Stimulated activated effector memory CD8-positive, alpha-beta T cell treated with anti-CD3 and anti-CD28 coated beads, Interleukin-12 subunit alpha, Interleukin-12 subunit beta, amount 100 ng/mL, for 72 hours (primary cell): ENCODE measurements around the gene PLA2G4E.

Experiments
- ATAC-seq: fragments of 150-1000 bp; cut with Tn5 transposase; 2 replicates; pipeline ENCODE4 v1.10.0; 2021
- DNase-seq, 2 donors: peaks; one replicate each; pipeline ENCODE4 v3.0.0; 2021 to 2022; ENCODE audit warnings: low spot score in 2 of 2
- H3K27ac Mint-ChIP-seq: one replicate; pipeline ENCODE4 v1.8.0; 2022; ENCODE audit warnings: mild to moderate bottlenecking, mixed read lengths
- H3K36me3 Mint-ChIP-seq: one replicate; pipeline ENCODE4 v1.8.0; 2022; ENCODE audit warnings: mild to moderate bottlenecking, mixed read lengths
- H3K4me1 Mint-ChIP-seq: one replicate; pipeline ENCODE4 v1.8.0; 2022; ENCODE audit warnings: mixed read lengths
- H3K4me3 Mint-ChIP-seq: one replicate; pipeline ENCODE4 v1.8.0; 2022; ENCODE audit warnings: mild to moderate bottlenecking, mixed read lengths
- H3K9me3 Mint-ChIP-seq: one replicate; pipeline ENCODE4 v1.8.0; 2022; ENCODE audit warnings: mixed read lengths

PLA2G4E gene

DNA sequence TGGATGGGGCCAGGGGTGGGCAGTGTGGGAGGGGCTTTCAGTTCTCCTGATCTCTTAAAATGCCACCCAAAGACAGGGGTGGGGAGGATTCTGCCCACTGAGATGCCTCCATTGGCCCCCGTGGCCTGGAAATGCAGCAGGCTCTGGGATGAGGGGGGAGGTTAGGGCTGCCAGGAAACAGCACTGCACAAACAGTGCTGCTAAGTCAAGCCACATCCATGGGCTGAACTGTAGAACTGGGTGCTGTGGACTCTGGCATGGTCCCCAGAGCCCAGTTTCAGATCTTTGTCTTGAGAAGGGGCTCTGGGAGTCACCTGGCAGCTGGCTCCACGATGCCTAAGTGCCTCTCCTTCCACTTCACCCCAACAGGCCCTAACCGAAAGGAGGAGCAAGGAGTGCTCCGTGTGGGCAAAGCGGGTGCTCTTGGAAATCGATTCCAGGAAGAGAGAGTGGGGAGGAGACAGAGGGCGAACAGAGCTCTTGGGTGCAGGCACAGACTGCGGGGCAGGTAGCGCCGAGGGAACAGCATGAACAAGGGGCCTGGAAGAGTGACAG lies 7.8 kb downstream of the PLA2G4E start:
- no peak for ATAC-seq
- Mint-ChIP-seq H3K4me1 (peaks cover 29% of the 10 kb centered on the region), H3K36me3 (no peaks in the 10 kb centered on the region), H3K4me3 (no peak overlapping the region), H3K9me3 (no peaks in the 10 kb centered on the region), H3K27ac (no peak overlapping the region)
- no peak for DNase-seq

DNA sequence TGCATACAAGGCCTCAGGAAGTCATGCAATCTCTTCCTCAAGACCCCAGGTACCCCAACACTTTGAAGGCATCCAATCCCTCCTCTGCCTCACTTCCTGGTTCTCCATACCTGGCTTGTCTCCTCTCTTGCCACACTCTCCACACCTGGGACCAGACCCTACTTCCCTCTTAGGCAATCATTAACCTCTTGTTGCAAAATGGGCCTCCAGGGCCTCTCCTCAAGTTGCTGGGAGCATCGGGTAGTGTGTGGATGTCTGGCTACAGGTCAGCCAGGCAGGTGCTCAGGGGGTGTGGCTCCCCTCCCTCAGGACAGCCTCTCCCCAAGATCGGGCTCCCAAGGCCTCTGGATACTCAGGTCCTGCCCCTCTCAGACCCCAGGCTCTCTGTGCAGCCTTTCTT lies 8.6 kb downstream of the PLA2G4E start:
- peaks cover 34% of the 10 kb centered on the region for H3K4me1 Mint-ChIP-seq
- H3K27ac Mint-ChIP-seq: peak overlapping the region; percentile 64
- ATAC-seq (no peak), DNase-seq (no peak)
- no peak overlapping the region for H3K4me3 Mint-ChIP-seq
- no peaks in the 10 kb centered on the region for H3K9me3 Mint-ChIP-seq
- H3K36me3 Mint-ChIP-seq: no peaks in the 10 kb centered on the region

DNA sequence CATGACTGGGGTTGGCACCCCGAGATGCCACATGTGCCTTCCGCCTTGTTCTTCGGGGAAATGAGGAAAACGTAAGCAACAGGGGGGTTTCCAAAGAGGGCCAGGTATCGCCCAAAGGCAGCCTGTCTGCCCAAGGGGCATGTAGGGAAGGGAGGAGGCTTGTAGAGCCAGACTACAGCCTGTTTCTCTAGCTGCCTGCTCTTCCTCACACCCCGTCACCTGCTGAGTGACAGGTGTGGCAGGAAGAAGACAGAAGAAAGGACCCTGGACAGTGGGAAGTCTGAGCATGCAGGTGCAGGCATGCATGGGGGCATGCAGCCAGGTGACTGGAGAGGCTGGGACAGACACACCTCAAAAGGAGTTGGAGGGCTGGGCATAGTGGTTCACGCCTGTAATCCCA lies 9.8 kb downstream of the PLA2G4E start:
- no peaks in the 10 kb centered on the region for H3K36me3 Mint-ChIP-seq
- no peaks in the 10 kb centered on the region for H3K9me3 Mint-ChIP-seq
- peaks cover 36% of the 10 kb centered on the region for H3K4me1 Mint-ChIP-seq
- H3K27ac Mint-ChIP-seq: peak overlapping the region; percentile 85
- H3K4me3 Mint-ChIP-seq: no peak overlapping the region
- DNase-seq (no peak), ATAC-seq (no peak)

DNA sequence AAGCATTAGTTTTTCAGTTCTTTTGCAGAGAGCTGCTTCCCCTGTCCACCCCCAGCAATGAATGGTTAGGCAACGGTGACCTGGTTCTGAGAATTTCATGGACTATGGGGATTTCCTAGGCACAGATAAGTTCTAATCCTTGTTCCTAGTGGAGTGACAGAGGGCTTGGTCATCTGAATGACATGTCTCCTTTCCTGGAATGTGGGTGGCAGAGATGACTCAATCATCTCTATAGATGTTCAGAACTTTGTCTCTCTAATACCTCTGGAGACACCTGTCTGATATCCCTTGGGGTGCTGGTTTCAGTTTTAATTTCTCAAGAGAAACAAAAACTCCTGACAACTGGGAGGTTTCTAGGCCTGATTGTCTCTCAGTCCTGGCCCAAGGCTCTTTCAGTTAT lies 10.4 kb downstream of the PLA2G4E start:
- Mint-ChIP-seq H3K27ac (peak overlapping the region; percentile 85), H3K4me3 (no peak overlapping the region), H3K4me1 (peaks cover 36% of the 10 kb centered on the region), H3K9me3 (no peaks in the 10 kb centered on the region), H3K36me3 (no peaks in the 10 kb centered on the region)
- DNase-seq (no peak), ATAC-seq (peak; percentile 69)

DNA sequence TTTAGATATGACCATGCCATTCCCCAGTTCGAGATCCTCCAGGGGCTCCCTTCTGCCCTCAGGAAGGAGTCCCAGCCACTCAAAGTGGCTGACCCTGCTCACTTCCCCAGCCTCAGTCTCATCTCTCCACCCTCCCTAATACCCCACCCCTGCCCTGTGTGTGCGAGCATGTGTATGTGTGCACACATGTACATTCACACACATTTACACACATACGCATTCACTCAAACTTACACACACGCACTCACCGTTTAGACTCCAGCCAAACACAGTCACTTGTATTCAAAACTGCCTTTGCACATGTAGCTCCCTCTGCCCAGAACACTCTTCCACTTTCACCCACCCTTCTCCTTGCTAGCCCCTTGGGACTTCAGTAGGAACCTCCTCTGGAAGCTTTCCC lies 11.4 kb downstream of the PLA2G4E start:
- Mint-ChIP-seq H3K4me3 (no peak overlapping the region), H3K36me3 (no peaks in the 10 kb centered on the region), H3K4me1 (peaks cover 36% of the 10 kb centered on the region), H3K9me3 (no peaks in the 10 kb centered on the region), H3K27ac (peak overlapping the region; percentile 30)
- ATAC-seq (no peak), DNase-seq (no peak)

DNA sequence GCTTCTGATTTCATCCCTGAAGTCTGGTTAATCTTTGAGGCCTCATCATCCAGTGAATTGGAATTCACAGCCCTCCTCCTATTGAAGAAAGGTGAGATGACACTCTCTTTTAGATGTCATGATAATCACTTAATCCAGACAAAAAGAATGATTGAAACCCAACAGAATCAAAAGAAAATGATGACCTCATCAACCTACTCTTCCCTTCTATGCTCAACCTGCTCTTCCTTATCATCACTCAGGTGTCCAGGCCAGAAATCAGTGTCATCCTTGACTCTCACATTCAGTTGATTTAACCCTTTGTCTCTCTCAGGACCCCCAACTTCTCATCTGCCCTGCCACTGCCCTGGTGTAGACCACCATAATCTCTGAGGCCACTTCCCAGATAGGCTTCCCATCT lies 11.8 kb downstream of the PLA2G4E start:
- Mint-ChIP-seq H3K27ac (peak overlapping the region; percentile 30), H3K4me3 (no peak overlapping the region), H3K9me3 (no peaks in the 10 kb centered on the region), H3K36me3 (no peaks in the 10 kb centered on the region), H3K4me1 (peaks cover 36% of the 10 kb centered on the region)
- no peak for DNase-seq
- no peak for ATAC-seq

DNA sequence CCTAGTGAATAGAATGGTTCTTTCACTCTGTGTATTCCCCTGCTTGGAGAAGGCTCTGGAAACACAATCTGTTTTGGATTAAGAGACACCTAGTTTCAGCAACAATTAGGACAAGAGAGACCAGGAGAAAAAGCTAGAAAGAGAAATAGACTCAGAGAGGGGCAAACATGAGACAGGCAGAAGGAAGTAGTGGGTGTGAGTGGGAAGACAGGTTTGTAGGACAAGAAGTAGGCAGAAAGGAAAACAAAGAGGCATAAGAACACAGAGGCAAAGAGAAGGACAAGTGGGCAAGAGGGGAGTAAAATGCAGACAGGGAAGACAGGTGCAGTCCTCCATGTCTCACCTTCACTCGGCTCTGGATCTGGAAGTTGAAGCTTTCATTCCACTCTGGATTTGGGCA lies 13.5 kb downstream of the PLA2G4E start:
- Mint-ChIP-seq H3K36me3 (no peaks in the 10 kb centered on the region), H3K9me3 (no peaks in the 10 kb centered on the region), H3K4me3 (no peak overlapping the region), H3K27ac (no peak overlapping the region), H3K4me1 (peaks cover 35% of the 10 kb centered on the region)
- no peak for DNase-seq
- no peak for ATAC-seq

DNA sequence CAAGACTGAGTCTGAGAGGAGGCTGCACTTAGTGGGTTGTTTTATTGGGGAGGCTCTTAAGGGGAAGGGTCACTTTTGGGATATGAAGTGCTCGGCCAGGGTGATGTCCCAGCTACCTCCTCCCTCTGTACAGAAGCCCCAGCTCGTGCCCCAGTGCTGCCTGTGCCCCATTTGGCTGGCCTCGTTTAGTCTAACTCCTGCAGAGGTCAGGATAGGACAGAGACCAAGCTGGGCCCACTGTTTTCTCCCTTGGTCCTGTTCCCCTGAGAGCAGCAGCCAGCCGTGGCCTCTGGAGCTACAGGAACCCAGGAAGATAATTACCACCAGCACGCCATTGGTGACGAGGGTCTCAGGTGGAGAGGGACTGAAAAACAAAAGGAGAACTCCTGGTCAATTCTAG lies 18.5 kb downstream of the PLA2G4E start:
- Mint-ChIP-seq H3K4me3 (no peak overlapping the region), H3K36me3 (no peaks in the 10 kb centered on the region), H3K4me1 (peaks cover 13% of the 10 kb centered on the region), H3K27ac (no peak overlapping the region), H3K9me3 (no peaks in the 10 kb centered on the region)
- no peak for DNase-seq
- no peak for ATAC-seq

DNA sequence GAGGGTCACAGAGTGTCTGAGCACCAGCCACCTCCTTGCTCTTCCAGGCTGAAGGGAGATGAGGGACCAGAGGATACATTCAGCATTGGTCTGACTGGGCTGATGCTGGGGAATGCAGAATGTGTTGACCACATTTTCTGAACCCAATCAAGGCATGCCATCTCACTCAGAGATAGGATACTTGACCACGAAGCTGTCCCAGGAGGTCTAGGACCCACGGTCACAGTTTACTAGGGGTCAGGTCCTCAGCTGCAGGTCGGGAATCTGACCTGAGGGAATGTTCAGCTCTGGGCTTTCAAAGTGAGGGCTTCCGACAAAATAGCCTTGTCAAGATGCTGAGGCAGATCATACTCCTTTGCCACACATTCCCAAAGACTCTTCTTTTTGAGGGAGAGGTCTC lies 19.6 kb downstream of the PLA2G4E start:
- ATAC-seq (no peak), DNase-seq (no peak)
- H3K9me3 Mint-ChIP-seq: no peaks in the 10 kb centered on the region
- H3K4me1 Mint-ChIP-seq: peaks cover 10% of the 10 kb centered on the region
- H3K36me3 Mint-ChIP-seq: no peaks in the 10 kb centered on the region
- H3K27ac Mint-ChIP-seq: no peak overlapping the region
- H3K4me3 Mint-ChIP-seq: no peak overlapping the region

DNA sequence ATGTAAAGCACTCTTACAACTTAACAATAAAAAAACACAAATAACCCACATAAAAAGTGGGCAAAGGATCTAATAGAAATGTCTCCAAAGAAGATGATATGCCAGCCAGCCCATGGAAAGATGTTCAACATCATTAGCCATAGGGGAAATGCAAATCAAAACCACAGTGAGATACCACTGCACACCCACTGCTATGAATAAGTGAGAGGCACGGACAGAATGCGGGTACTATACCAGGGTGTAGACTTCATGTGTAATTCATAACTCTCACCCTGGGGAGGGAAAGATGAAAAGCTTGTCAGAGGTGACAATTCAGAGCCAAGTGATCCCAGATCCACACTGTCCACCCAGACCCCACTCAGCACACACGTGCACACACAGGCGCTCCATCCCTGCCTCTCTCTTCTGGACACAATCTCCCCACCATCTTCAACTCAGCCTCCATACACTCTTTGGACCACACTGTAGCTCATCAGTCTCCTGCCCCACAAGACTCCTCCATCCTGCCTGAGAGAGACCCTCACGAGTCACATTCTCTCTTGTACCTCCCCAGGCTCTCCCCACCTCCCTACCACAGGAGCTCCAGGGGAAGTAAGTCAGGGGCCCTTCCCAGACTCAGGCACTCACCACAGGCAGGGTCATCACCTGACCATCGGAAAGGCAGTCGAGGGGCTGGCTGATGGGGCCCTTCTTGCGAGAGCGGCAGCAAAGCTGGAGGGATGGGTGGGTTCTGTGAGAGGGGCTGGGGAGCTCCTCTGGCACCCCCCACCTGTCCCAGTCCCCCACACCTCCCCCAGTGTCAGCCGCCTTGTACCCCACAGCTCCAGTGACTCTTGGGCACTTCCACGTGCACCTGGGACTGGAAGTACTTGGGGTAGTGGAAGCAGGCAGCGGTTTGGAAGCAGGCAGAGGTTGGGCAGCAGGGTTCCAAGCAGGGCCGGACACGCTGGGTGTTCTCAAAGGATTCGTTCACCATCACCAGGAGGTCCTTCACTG lies 21.3 kb downstream of the PLA2G4E start:
- Mint-ChIP-seq H3K4me1 (peaks cover 10% of the 10 kb centered on the region), H3K4me3 (no peak overlapping the region), H3K27ac (no peak overlapping the region), H3K36me3 (no peaks in the 10 kb centered on the region), H3K9me3 (no peaks in the 10 kb centered on the region)
- DNase-seq (no peak), ATAC-seq (peak; percentile 88)

DNA sequence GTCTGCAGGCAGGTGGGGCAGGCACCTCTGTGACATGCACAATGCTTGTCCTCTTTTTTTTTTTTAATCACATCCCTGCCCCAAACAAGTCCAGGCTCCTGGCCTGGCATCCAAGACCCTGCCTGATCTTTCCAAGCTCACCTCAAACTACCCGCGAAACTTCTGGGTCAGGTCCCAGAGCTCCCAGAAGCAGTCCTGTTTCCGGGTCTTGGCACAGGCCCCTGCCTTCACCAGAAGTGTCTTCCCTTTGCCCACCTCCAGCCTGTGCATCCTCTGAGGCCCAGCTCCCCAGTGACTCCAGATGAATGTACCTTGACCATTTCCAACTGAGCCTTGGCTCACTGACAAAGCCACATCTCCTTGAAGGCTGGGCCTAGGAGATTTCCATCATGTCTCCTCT lies 23.0 kb downstream of the PLA2G4E start:
- Mint-ChIP-seq H3K9me3 (no peaks in the 10 kb centered on the region), H3K27ac (no peak overlapping the region), H3K4me3 (no peak overlapping the region), H3K4me1 (peaks cover 10% of the 10 kb centered on the region), H3K36me3 (no peaks in the 10 kb centered on the region)
- no peak for ATAC-seq
- no peak for DNase-seq

DNA sequence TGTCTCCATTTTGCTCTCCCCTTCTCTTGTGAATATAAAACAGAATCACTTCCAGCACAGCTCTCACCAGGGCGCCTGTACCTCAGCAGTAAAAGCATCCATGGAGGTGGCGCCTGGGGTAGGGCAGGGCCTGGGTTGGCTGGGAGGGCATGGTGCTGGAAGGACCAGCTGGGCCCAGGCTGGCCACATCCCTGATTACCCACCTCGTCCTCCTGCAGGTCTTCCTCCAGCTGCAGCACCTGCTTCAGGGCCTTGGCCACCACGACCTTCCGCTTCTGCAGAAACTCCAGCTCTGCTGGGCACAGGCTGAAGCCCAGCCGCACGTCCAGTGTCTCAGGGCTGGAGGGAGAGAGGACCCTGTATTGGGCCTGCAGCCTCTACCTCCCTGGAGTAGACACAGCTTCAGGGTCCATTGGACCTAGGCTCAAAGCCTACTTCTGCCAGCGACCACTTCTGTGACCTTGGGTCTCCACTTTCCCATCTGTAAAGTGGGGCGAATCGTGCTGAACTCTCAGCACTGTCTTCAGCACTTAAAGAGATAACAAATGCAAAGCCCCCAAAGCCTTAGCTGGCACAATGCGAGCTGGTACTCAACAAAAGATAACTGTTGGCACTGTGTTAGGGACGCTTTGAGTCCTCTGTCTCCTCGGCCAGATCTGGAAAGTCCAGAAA lies 23.8 kb downstream of the PLA2G4E start:
- peaks cover 10% of the 10 kb centered on the region for H3K4me1 Mint-ChIP-seq
- DNase-seq (no peak), ATAC-seq (no peak)
- no peaks in the 10 kb centered on the region for H3K9me3 Mint-ChIP-seq
- no peaks in the 10 kb centered on the region for H3K36me3 Mint-ChIP-seq
- H3K4me3 Mint-ChIP-seq: no peak overlapping the region
- no peak overlapping the region for H3K27ac Mint-ChIP-seq

DNA sequence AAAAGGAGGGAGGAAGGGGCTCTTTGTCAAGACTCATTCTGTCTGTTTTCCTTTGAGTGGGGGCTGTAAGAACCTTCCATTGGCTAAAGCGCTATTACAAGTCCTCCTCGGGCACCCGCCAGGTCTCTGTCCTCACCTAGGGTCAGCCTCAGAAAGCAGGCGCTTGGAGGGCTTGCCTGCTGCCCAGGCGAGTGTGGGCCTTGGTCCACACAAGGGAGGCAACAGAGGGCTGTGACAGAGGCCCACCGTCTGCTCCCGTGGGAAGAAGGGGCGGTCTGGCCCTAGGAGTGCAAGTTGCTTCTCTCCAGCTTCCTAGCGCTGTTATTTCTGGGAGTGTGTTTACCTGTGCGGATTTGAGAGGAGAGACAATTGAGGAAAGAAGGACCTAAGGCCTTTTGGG lies 24.5 kb downstream of the PLA2G4E start:
- Mint-ChIP-seq H3K4me3 (no peak overlapping the region), H3K36me3 (no peaks in the 10 kb centered on the region), H3K9me3 (no peaks in the 10 kb centered on the region)

DNA sequence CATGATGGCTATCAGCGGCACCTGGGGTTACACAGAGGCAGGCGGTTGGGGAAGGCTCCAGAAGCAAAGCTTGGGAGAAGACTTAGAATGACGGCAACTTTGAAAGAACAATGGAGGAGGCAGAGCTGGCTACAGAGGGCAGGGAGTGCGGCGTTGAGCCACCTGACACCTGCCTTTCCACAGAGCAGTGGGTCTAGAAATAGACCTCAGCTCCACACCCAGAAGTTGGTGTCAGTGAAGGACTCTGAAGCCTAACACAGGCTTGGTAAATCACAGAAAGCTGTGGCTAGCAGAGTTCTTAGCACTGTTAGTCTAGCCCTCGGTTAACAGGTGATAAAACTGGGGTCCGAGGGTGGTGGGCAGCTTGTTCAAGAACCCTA lies 25.4 kb downstream of the PLA2G4E start:
- ATAC-seq (no peak), DNase-seq (no peak)
- Mint-ChIP-seq H3K27ac (no peak overlapping the region), H3K9me3 (no peaks in the 10 kb centered on the region), H3K36me3 (no peaks in the 10 kb centered on the region), H3K4me1 (peaks cover 10% of the 10 kb centered on the region), H3K4me3 (no peak overlapping the region)

More for the DNA sequence above, 24.5 kb downstream of the PLA2G4E start:
- Mint-ChIP-seq H3K27ac (no peak overlapping the region), H3K4me1 (peaks cover 10% of the 10 kb centered on the region)
- no peak for ATAC-seq
- no peak for DNase-seq

DNA sequence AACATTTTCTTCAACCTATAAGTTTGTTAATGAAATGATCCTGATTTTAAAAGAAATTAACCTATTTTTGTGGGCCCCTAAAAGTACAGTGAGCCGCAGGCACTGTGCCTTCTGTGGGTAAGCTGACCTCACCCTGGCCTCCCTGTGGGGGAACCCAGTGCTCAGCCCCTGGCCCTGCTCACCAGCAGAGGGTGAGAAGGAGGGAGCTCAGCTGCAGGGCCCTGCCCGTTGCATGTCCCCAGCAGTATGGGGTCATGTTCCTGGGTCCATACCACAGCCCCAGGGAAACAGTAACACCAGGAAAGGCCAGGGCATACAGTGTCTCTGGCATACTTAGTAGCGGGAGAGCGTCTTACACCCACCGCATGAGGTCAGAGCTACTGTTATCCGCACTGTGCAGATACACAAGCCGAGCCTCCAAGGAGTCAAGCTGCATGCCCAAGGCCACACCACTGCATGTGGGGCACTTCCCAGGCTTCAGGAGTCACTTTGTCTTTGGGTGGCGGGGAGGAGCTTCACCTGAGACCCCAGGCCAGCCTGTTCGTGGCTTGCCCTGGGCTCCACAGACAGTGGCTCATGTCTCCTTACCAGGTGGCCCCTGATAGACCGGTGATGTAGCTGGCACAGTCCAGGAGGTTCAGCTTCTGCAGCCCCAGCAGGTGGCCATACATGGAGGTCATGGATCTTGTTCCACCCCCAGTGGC lies 25.9 kb downstream of the PLA2G4E start:
- DNase-seq: no peak

More for the DNA sequence above, 25.9 kb downstream of the PLA2G4E start:
- ATAC-seq: no peak
- Mint-ChIP-seq H3K4me3 (no peak overlapping the region), H3K27ac (no peak overlapping the region), H3K9me3 (no peaks in the 10 kb centered on the region), H3K36me3 (no peaks in the 10 kb centered on the region), H3K4me1 (peaks cover 10% of the 10 kb centered on the region)
